Umbilical cord (tissue), 2 donors: ENCODE results near the gene PTK6. TPM values are rescaled to one million over a fixed set of nuclear protein-coding genes. Genes with fewer than 3 reads are reported as not detected.

Experiments
- DNase-seq: peaks from one replicate; pipeline ENCODE4 v3.0.0-alpha.2; 2015; ENCODE audit warnings: low spot score
- total RNA-seq: library from RNA; depleted of rRNA; stranded (reverse); fragments of >200 nt; gene quantifications from one replicate; pipeline ENCODE4 v1.2.3, GENCODE V29; 2014; ENCODE audit warnings: low replicate concordance; ENCODE audit not compliant: insufficient read depth

The PTK6 gene
- total RNA-seq, 1 donor from 2014 or later: 1.2 TPM

DNA sequence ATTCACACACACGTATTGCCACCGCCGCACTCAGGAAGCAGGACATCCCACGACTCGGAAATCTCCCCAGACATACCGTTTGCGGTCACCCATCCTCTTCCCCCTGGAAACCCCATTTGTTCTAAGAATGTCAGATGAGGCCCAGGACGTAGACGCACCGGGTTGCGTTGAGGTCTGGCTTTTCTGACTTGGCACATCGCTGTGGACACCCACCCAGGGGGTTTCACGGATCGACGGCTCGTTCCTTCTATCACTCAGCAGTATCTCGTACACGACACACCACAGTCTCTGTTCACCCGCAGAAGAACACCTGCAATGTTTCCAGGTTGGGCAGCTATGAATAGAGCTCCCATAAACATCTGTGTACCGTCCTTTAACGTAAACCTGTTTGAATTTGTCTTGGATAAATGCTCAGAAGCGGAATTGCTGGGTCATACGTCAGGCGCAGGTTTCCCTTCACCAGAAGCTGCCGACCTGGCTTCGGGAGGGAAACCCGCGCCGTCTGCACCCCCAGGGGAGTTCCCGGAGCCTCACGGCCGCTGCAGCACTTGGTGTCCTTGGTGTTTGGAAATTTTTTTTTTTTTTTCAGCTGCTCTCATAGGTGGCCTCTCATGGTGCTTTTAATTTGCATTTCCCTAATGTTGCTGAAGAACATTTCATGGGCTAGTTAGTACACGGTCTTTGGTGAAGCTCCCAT is 29.0 kb downstream of the PTK6 start:
- no peak for DNase-seq

DNA sequence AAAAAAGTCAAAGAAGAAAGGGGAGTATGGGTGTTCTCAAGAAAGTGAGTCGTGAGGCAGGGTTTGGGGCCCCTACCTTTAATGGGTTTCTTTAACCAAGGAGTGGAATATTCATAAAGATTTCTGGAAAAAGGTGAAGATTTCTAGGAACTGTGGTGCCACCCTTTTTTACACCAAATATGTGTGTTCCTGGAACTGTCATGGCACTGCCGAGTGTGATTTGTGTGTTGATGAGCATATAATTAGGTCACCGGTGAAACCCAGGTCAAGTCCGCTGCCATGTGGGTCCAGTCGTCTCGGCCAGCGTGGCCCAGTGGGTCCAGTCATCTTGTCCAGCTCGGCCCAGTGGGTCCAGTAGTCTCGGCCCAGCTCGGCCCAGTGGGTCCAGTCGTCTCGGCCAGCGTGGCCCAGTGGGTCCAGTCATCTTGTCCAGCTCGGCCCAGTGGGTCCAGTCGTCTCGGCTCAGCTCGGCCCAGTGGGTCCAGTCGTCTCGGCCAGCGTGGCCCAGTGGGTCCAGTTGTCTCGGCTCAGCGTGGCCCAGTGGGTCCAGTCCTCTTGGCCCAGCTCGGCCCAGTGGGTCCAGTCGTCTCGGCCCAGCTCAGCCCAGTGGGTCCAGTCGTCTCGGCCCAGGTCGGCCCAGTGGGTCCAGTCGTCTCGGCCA is 30.0 kb downstream of the PTK6 start:
- DNase-seq: no peak

DNA sequence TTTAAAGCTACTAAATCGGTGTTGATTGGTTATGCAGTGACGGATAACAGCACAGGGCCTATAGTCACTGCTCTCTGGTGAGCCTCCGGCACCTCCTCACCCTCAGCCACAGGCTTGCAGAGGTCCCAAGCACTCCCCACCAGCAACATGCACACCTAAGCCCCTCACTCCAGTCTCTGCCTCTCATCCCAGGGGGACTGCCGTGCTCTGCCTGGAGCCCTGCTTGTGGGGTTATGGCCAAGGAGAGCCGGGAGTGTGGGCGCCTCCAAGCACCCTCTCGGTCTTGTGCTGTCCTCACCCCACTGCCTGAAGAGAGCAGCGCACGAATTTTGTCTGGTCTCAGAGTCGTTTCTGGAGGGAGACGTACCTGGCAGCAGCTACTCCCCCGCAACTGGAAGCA is 31.5 kb downstream of the PTK6 start:
- DNase-seq: no peak

DNA sequence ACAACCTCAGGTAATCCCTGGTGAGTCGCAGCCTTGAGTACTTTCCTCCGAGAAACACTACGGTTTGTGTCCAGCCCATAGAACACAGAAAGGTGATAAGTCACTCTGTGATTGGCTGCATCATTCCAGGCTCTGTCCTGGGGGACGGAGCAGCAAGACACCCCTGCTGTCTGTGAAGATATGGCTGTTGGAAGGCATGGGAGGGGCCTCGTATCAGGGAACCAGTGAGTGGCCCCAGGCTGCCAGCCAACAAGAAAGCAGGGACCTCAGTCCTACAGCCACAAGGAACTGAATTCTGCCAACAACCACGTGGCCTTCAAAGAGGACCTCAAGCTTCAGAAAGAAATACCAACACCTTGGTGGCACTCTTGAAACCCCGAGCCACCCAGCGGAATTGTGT is 31.9 kb downstream of the PTK6 start:
- DNase-seq: no peak

DNA sequence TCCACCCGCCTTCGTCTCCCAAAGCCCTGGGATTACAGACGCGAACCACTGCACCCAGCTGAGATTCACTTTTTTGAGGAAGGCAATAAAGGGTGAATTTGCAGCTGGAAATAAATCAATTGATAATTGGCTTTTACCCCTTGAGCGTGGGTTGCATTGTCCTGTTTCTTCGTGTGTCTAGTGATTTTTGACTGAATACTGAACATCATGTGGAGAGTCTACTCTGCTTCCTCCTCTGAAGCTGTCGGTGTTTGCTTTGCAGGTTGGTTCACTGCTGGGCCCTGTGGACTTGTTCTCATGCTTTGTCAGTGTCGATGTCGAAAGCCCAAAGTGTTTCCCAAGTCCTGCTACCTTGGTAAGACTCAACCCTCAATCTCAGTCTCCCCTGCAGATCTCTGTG is 32.5 kb downstream of the PTK6 start:
- DNase-seq: no peak

DNA sequence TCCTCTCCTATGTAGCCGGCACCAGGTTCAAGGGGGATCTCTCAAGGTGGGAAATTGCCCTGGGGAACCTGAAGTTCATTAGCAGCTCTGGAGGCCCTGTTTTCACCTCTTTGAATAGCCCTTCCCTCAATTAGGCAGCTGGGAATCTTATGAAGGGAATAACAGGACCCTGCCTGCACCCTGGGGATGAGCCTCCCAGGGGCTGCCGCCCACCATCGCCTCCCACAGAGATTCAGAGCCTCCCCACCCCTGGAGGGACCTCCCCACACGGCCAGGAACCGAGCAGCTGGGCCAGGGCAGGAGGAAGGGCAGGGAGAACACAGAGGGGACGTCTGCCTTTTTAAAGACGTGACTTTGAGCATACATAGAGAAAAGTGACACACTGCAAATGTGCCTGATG is 33.7 kb downstream of the PTK6 start:
- DNase-seq: no peak

DNA sequence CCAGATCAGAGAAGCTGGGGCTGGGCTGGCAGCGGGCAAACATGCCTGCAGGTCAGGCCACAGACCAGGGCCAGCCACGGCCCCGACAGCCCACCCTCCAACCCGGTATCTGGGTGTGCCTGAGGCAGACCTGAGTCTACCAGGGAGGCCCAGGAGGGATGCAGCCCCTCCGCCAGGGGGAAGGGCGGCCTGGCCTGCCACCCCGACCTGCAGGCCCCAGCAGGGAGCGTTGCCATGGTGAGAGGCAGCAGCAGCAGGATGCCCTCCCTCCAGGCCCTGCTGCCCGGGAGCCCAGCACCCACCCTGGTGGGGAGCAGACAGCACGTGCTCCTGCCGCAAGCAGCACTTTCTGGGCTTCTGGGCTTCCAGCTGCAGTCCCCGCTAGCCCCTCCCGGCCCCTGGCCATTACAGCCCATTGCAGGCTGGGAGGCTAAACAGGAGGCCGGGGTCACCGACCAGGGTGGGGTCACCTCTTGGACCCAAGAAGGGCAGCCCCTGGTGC is 34.5 kb downstream of the PTK6 start:
- DNase-seq: no peak

DNA sequence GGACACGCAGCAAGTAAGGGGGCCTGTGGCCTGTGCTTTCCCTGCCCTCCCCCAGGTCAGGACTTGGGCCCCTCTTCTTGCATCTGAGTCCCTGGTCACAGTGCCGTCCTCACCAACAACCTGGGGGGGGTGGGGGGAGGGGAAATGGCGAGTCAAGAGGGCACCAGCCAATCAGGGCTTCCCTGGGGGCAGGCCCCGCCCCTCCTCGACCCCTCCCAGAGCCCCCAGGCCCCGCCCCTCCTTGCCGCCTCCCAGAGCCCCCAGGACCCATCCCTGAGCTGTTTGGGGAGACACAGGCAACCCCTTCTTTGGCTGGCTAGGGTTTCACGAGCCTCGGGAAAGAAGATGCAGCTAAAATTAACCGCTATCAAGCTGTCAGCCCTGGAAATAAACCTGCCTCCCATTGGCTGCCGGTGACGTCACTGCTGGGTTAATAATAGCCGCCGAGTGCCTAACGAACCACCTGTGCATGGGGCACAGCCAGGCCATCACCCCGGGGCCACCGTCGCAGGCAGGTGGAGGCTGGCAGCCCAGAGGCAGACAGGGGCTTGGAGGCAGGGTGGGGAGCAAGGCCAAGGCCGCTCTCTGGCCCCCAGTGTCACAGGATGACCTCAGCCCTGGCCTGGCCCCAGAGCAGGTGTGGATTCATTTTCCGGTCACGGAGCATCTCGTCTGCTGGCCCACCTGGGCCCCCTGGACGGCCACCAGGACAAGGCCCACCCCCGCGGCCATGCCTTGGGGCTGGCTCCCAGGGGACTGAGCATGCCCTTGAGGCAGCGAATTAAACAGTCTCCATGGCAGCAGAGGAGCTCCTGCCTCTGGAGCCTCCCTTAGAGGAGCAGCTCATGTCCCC is 35.1 kb downstream of the PTK6 start:
- DNase-seq: no peak

DNA sequence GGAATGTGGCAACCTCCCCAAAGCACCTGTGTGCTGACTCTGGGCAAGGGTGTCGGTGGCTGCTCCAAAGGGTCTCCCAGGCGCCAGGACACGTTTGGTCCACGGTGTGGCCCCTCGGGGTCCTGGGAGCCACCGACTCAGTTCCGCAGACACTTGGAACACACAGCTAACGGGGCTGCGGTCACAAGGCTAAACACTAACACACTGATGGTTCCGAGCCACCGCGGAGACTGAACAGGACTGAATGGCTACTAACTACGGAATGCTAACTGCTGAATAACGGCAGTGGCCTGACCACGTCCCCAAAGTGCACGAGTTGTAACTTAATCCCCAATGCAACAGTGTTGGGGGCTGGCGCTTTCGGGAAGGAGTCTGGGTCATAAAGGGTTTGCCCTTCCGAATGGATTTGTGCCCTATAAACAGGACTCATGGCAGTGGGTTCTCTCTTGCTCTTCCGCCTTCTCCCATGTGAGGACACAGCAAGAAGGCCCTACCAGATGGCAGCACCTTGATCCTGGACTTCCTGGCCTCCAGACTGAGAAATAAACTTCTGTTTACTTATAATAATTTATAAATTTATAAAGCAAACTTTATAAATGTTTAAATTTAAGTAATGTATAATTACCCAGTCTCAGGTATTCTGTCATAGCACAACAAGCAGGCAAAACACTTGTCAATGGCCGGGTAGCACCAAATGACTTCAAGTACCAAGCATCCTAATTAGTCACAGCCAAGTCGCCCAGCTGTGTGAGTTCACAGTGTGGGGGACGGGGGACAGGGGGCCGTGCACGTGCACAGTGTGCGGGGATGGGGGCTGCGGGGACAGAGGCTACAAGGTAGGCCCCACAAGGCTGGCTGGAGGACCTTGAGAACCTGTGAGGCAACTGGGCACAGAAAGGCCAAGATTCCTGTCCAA is 36.0 kb downstream of the PTK6 start:
- no peak for DNase-seq

DNA sequence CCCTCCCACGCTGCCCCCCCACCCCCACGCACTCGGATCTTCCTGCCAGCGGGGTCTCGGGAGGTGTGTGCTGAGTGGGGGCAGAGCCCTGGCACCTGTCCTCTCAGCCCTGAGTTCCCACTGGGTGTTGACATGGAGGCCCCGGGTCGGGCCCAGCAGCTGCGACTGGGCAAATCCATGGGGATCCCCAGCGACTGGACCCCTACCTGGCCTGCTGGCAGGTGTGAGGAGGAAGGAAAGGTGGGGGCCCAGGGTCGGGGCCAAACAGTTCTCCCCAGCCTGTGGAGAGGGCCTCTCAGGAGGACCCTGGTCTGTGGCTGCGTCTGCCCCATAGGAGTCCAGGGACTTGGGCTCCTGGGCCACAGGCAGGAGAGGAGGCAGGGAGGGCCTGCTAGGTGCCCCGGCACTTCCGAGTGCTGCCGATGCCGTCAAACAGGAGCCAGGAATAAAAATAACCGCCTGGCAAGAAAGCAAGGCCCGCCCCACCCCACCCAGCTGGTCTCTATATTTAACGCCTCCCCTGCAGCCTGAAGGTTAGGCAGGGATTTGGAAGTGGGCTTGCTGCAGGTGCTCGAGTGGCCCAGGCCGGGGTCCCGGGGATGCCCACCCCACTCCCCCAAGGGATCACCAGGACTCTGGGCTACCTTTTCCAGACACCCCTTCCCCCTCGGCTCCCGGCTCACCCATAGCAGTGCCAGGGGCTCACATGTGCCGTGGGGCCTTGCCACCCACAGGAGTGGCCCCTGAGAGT is 36.9 kb downstream of the PTK6 start:
- no peak for DNase-seq

DNA sequence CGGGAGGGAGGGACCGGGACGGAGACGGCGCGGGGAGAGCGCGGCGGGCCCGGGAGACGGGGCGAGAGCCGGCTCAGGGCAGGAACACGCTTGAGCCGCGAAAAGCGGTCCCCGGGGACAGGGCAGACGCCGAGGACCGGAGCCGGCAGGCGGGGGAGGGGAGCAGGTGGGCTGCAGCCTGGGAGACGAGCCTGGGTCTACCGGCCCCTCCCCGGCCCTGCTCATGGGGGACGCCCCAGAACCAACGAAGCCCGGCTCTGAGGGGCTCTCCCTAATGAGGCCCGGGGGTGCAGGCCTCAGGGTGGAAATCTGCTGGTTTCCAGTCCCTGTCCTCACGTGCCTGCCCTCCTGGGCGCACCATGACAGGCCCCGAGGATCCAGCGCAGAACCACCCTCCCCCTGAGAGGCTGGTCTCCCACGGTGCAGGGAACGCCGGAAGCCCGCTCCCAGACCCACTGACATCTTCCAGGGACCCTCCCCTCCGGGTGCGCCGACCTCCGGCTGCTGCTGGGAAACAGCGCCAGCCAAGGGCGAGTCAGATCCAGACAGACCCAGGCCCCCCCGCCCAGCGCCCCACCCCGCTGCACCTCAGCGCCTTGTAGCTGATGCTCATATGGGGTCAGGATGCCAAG is 37.7 kb downstream of the PTK6 start:
- DNase-seq: no peak

DNA sequence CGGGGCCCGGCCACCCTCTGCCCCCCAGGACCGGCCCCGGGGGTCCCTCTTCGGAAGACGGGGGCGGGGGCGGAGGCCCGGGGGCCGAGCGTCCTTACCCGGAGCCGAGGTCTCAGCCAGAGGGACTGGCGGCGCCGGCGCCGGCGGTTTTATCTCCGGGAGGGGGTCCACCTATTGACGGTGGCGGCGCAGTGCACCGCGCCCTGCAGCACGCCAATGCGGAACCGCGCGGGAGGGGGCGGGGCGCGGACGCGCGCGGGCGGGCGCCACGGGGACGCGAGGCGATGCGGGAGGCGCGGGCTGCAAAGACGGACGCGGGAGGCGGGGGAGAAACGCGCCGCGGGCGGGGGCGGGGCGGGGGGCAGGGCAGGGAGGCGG is 38.2 kb downstream of the PTK6 start, which contains the start of gene EEF1A2:
Gene EEF1A2 (minus strand): TSS at position 124 of the 378 bp plus-strand sequence. CDS start 1,320 bp downstream, outside the sequence.
- DNase-seq: no peak

DNA sequence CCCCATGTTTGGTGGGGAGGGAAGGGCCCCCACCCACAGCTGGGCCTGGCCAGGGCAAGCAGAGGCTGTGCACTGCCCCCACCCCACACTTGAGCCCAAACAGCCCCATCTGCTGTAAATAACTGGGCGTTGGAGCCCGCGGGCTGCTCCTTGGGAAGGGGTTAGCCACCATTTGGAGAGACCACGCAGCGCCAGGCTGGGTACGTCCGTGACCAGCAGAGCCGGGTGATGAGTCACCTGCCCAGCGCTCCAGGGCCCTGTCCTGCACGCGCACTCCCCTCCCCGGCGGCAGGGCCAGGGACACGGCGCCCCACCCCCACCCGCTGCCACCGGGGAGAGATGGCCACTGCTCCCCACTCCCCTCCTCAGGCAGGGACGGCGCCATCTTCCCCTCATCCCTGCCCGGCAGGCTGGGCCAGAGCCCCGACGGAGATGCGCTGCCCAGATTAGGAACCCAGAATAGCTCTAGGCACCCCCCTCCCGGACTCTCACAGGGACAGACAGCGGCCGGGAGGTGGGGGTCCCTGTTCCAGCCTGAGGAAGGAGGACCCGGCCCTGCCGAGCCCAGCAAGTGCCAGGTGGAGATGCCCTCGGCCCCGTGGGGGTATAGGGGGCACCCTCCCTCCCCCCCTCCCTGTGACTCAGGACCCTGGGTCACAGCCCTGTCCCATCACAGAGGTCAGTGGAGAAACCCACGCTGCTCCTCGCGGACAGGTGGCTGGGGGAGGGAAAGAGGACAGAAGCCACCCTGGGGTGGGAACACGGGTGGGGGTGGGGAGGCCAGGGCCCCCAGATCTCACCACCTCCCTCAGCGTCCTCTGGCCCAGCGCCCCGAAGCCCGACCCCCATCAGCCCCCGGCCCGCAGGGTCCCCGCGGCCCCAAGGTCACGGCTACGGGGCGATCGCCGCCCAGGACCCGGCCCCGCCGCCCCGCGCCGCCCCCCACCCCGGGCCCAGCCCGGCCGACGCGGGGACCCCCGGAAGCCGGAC is 38.9 kb downstream of the PTK6 start:
- DNase-seq: no peak

DNA sequence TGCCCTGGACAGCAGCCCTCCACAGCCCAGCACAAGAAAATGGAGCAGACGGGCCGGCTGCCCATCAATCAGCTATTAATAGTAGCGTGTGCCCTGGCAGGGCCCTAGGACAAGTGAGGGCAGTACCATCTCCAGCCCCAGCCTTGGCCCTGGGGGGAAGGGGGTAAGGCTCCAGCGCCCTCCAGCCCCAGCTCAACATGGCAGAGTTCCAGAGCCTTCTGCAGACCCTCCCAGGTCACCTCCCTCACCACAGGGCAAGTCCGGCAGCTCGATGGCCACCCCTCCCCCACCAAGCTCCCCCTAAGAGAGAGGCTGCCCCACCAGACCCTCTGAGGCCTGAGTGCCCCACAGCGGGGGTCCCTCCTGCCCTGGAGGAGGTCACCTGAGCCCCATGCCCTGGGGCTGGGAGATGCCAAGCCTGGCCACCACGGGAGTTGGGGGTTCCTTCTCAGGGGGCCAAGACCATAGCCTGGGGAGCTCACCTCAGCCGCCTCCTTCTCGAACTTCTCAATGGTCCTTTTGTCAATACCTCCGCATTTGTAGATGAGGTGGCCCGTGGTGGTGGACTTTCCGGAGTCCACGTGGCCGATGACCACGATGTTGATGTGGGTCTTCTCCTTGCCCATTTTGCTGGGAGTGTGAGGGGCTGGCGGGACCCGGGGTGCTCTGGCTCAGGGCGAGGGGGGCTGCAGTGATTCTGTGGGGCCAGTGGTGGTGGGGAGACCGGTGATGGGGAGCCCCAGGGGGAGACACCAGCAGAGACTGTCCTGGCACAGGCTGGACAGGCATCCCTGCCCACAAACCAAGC is 39.8 kb downstream of the PTK6 start:
- no peak for DNase-seq

DNA sequence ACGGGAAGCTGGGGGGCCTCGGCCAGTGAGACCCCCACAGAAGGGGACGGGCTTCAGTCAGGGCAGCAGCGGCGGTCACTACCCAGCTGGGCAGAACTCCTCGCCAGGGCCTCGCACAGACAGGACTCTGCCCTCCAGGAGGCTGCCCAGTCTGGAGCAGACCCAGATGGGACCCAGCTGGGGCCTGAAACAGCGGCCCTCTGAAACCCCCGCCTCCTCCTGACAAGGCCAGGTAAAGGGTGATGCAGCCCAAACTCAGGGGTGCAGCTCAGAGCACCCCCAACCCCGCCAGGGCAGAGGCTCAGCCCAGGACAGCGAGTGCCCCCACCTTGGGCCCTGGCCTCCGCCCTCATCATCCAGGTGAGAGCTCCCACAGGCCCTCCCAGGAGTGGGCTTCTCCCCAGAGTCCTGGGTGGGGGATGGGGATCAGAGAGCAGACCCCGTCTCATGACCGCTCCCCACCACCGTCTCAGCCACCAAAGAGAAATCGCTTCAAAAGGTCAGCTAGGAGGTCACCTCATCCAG is 40.5 kb downstream of the PTK6 start:
- no peak for DNase-seq

DNA sequence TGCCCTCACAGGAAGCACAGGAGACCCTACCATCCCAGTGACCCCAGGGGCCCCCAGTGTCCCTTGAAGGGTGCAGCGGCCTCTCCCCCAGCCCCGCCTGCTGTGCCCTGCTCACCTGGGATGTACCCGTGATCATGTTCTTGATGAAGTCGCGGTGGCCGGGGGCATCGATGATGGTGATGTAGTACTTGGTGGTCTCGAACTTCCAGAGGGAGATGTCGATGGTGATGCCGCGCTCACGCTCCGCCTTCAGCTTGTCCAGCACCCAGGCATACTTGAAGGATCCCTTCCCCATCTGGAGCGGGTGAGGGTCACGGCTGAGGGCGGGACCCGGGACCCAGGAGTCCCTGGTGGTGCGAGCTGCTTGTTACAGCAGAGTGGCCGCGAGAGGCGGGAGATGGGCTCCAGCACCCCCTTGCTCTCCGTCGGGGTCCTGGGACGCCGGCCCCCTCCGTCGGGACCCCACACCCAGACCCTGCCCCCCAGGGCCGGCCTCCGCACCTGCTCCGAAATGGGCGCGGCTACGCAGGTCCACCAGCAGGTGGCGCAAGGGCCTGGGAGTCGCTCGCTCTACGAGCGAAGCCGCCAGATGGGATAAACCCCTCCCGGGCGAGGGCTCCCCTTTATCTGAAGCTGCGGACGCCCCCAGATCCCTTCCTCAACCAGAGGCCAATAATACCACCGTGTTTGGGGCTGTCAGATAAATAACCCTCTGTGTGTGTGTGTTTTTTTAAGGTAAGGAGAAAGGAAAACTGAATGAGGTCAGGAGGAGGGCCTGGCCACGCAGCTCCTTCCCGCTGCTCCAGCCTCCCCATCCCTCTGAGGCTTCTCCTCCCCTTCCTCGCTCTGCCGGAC is 41.2 kb downstream of the PTK6 start:
- DNase-seq: peak; percentile 43
